ENCODE measurements around the gene PDLIM7. TPM values are rescaled to one million over a fixed set of nuclear protein-coding genes. Genes with fewer than 3 reads are reported as not detected.

Gene PDLIM7
- total and polyA plus RNA-seq, 2 experiments from 2014 or later = 94.7 to 128 TPM

DNA sequence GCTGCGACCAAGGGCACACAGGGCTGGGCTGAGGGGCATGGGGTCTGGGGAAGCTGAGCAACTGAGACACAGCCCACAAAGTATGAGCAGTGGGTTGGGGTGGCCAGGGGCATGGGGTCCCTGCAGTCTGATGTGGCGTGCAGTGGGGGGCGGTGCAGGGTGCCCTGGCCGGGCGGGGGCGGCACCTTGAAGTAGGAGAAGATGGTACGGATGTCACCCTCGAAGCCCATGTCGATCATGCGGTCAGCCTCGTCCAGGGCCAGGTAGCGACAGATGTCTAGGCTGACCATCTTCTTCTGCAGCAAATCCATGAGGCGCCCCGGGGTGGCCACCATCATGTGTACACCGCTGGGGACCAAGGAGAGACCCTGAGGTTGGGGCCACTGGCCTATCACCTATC lies 16.1 kb upstream of the PDLIM7 start (continued):
- TF ChIP-seq, protein P1, sequence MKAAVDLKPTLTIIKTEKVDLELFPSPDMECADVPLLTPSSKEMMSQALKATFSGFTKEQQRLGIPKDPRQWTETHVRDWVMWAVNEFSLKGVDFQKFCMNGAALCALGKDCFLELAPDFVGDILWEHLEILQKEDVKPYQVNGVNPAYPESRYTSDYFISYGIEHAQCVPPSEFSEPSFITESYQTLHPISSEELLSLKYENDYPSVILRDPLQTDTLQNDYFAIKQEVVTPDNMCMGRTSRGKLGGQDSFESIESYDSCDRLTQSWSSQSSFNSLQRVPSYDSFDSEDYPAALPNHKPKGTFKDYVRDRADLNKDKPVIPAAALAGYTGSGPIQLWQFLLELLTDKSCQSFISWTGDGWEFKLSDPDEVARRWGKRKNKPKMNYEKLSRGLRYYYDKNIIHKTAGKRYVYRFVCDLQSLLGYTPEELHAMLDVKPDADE (IDR thresholded peaks at IDR 0.05) = no peak
- TF ChIP-seq JUNB (IDR thresholded peaks at IDR 0.05; ENCODE audit: unreplicated experiment) (no peak), EZH2phosphoT487 (IDR thresholded peaks at IDR 0.05; ENCODE audit: unreplicated experiment) (no peak), CREB1 (CRISPR knock-in tag; IDR thresholded peaks at IDR 0.05; ENCODE audit: low read depth) (no peak)
- TF ChIP-seq, protein P2, sequence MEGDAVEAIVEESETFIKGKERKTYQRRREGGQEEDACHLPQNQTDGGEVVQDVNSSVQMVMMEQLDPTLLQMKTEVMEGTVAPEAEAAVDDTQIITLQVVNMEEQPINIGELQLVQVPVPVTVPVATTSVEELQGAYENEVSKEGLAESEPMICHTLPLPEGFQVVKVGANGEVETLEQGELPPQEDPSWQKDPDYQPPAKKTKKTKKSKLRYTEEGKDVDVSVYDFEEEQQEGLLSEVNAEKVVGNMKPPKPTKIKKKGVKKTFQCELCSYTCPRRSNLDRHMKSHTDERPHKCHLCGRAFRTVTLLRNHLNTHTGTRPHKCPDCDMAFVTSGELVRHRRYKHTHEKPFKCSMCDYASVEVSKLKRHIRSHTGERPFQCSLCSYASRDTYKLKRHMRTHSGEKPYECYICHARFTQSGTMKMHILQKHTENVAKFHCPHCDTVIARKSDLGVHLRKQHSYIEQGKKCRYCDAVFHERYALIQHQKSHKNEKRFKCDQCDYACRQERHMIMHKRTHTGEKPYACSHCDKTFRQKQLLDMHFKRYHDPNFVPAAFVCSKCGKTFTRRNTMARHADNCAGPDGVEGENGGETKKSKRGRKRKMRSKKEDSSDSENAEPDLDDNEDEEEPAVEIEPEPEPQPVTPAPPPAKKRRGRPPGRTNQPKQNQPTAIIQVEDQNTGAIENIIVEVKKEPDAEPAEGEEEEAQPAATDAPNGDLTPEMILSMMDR (conservative IDR thresholded peaks at IDR 0.05; ENCODE audit: low read depth in 2 of 2) = no peak

DNA sequence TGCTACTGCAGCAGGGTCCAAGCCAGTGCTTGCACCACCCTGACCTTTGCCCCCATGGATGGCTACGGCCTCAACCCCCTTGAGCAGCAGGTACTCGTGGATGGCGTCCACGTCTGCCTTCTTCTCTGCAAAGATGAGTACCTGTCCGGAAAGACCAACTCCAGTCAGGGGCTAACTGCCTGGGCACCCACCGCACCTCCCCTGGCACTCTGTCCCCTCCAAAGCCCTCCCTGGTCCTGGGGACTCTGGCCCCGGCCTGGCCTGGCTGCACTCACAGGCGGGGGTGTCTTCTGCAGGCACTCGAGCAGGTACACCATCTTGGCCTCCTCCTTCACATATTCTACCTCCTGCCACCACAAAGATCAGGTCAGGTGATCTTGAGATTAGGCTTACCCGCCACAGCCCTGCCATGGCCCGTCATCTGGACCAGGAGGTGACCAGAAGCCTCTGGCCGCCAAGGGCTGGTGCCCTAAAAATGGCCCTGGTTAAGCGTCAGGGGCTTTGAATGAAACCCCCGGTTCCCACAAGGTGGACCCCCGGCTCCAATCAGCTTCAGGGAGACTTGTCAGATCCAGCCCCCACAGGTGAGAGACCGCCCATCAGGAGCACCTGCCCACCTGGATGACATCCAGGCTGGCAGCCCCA lies 15.5 kb upstream of the PDLIM7 start:
- peaks cover 16% of the 10 kb centered on the region for H3K79me2 ChIP-seq (replicated peaks; ENCODE audit: insufficient read depth)
- H3K9me2 ChIP-seq (ENCODE audit: insufficient read depth) = no peaks in the 10 kb centered on the region
- H2AFZ ChIP-seq = no peak overlapping the region
- ATAC-seq = no peak
- peaks cover 20% of the 10 kb centered on the region for H3K27me3 Mint-ChIP-seq (ENCODE audit: insufficient read depth, low read depth, poor library complexity)
- DNase-seq (ENCODE audit: low spot score) = no peak
- no peak overlapping the region for H3K27ac ChIP-seq (ENCODE audit: low read depth)
- no peak overlapping the region for H3K4me2 ChIP-seq
- H3K36me3 ChIP-seq (ENCODE audit: insufficient read depth) = peaks cover 13% of the 10 kb centered on the region
- H3K4me1 Mint-ChIP-seq = peaks cover 31% of the 10 kb centered on the region
- H3K36me3 Mint-ChIP-seq (ENCODE audit: low read depth) = peaks cover 68% of the 10 kb centered on the region
- H3K27ac Mint-ChIP-seq = no peak overlapping the region
- no peak overlapping the region; the same call in 2 of the 3 replicates for H3K4me3 Mint-ChIP-seq
- no peaks in the 10 kb centered on the region; the same call in 1 of the 2 replicates for H4K20me1 ChIP-seq (replicated peaks; ENCODE audit: insufficient read depth)
- H3K9me3 Mint-ChIP-seq = peaks cover 2% of the 10 kb centered on the region; the same call in 2 of the 3 replicates
- H3K4me1 ChIP-seq (ENCODE audit: insufficient read depth) = peaks cover 15% of the 10 kb centered on the region
- H3K27me3 ChIP-seq (ENCODE audit: insufficient read depth) = no peaks in the 10 kb centered on the region
- H3F3A ChIP-seq (replicated peaks; ENCODE audit: low read depth) = peaks cover 8% of the 10 kb centered on the region; the same call in 1 of the 2 replicates
- H3K4me3 ChIP-seq = no peak overlapping the region
- TF ChIP-seq ZNF114 (CRISPR knock-in tag; IDR thresholded peaks at IDR 0.05) = no peak
- TF ChIP-seq, protein P3, sequence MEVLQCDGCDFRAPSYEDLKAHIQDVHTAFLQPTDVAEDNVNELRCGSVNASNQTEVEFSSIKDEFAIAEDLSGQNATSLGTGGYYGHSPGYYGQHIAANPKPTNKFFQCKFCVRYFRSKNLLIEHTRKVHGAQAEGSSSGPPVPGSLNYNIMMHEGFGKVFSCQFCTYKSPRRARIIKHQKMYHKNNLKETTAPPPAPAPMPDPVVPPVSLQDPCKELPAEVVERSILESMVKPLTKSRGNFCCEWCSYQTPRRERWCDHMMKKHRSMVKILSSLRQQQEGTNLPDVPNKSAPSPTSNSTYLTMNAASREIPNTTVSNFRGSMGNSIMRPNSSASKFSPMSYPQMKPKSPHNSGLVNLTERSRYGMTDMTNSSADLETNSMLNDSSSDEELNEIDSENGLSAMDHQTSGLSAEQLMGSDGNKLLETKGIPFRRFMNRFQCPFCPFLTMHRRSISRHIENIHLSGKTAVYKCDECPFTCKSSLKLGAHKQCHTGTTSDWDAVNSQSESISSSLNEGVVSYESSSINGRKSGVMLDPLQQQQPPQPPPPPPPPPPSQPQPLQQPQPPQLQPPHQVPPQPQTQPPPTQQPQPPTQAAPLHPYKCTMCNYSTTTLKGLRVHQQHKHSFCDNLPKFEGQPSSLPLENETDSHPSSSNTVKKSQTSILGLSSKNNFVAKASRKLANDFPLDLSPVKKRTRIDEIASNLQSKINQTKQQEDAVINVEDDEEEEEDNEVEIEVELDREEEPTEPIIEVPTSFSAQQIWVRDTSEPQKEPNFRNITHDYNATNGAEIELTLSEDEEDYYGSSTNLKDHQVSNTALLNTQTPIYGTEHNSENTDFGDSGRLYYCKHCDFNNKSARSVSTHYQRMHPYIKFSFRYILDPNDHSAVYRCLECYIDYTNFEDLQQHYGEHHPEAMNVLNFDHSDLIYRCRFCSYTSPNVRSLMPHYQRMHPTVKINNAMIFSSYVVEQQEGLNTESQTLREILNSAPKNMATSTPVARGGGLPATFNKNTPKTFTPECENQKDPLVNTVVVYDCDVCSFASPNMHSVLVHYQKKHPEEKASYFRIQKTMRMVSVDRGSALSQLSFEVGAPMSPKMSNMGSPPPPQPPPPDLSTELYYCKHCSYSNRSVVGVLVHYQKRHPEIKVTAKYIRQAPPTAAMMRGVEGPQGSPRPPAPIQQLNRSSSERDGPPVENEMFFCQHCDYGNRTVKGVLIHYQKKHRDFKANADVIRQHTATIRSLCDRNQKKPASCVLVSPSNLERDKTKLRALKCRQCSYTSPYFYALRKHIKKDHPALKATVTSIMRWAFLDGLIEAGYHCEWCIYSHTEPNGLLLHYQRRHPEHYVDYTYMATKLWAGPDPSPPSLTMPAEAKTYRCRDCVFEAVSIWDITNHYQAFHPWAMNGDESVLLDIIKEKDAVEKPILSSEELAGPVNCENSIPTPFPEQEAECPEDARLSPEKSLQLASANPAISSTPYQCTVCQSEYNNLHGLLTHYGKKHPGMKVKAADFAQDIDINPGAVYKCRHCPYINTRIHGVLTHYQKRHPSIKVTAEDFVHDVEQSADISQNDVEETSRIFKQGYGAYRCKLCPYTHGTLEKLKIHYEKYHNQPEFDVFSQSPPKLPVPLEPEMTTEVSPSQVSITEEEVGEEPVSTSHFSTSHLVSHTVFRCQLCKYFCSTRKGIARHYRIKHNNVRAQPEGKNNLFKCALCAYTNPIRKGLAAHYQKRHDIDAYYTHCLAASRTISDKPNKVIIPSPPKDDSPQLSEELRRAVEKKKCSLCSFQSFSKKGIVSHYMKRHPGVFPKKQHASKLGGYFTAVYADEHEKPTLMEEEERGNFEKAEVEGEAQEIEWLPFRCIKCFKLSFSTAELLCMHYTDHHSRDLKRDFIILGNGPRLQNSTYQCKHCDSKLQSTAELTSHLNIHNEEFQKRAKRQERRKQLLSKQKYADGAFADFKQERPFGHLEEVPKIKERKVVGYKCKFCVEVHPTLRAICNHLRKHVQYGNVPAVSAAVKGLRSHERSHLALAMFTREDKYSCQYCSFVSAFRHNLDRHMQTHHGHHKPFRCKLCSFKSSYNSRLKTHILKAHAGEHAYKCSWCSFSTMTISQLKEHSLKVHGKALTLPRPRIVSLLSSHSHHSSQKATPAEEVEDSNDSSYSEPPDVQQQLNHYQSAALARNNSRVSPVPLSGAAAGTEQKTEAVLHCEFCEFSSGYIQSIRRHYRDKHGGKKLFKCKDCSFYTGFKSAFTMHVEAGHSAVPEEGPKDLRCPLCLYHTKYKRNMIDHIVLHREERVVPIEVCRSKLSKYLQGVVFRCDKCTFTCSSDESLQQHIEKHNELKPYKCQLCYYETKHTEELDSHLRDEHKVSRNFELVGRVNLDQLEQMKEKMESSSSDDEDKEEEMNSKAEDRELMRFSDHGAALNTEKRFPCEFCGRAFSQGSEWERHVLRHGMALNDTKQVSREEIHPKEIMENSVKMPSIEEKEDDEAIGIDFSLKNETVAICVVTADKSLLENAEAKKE (CRISPR knock-in tag; IDR thresholded peaks at IDR 0.05) = no peak
- TF ChIP-seq, protein P2 (conservative IDR thresholded peaks at IDR 0.05; ENCODE audit: low read depth in 2 of 2) = no peak
- no peak for TF ChIP-seq JUNB (IDR thresholded peaks at IDR 0.05; ENCODE audit: unreplicated experiment)
- TF ChIP-seq CREB1 (CRISPR knock-in tag; IDR thresholded peaks at IDR 0.05; ENCODE audit: low read depth) = no peak
- no peak for TF ChIP-seq EZH2phosphoT487 (IDR thresholded peaks at IDR 0.05; ENCODE audit: unreplicated experiment)
- no peak for TF ChIP-seq STAT1 (IDR thresholded peaks at IDR 0.05; ENCODE audit: unreplicated experiment)
